Activated naive CD4-positive, alpha-beta T cell treated with anti-CD3 and anti-CD28 coated beads, Interleukin-2, amount 50 U/mL, for 24 hours (primary cell): Measurements from ENCODE around the gene CRAT.
A peak's percentile ranks its signal among the peaks of the same experiment; 100 is the strongest.

Experiments used
- H3K27ac Mint-ChIP-seq: one replicate; pipeline ENCODE4 v1.8.0; 2021; ENCODE audit warnings: mild to moderate bottlenecking, mixed read lengths
- H3K27me3 Mint-ChIP-seq: one replicate; pipeline ENCODE4 v1.8.0; 2021; ENCODE audit warnings: mixed read lengths
- H3K36me3 Mint-ChIP-seq: one replicate; pipeline ENCODE4 v1.8.0; 2021; ENCODE audit warnings: mixed read lengths
- H3K4me1 Mint-ChIP-seq: one replicate; pipeline ENCODE4 v1.8.0; 2021; ENCODE audit warnings: mixed read lengths
- H3K4me3 Mint-ChIP-seq: one replicate; pipeline ENCODE4 v1.8.0; 2021; ENCODE audit warnings: mild to moderate bottlenecking, mixed read lengths
- H3K9me3 Mint-ChIP-seq: one replicate; pipeline ENCODE4 v1.8.0; 2021; ENCODE audit warnings: mixed read lengths

The CRAT gene

GRCh38 chr9:129070696-129071525, 39.7 kb downstream of the CRAT start:
- peaks cover 26% of the 10 kb centered on the region for H3K4me1 Mint-ChIP-seq
- H3K36me3 Mint-ChIP-seq, result no peaks in the 10 kb centered on the region
- no peaks in the 10 kb centered on the region for H3K27me3 Mint-ChIP-seq
- no peaks in the 10 kb centered on the region for H3K9me3 Mint-ChIP-seq
- no peak overlapping the region for H3K4me3 Mint-ChIP-seq
- H3K27ac Mint-ChIP-seq, result no peak overlapping the region

- H3K27me3 Mint-ChIP-seq, result no peaks in the 10 kb centered on the region
- no peak overlapping the region for H3K4me3 Mint-ChIP-seq
- H3K4me1 Mint-ChIP-seq, result peaks cover 26% of the 10 kb centered on the region
- peaks cover 3% of the 10 kb centered on the region for H3K36me3 Mint-ChIP-seq
- no peaks in the 10 kb centered on the region for H3K9me3 Mint-ChIP-seq
- H3K27ac Mint-ChIP-seq, result no peak overlapping the region
Measured at GRCh38 chr9:129069862-129070641, 40.5 kb downstream of the CRAT start.

GRCh38 chr9:129068990-129069861, 41.4 kb downstream of the CRAT start:
- H3K36me3 Mint-ChIP-seq, result peaks cover 3% of the 10 kb centered on the region
- H3K4me1 Mint-ChIP-seq, result peaks cover 26% of the 10 kb centered on the region
- no peaks in the 10 kb centered on the region for H3K9me3 Mint-ChIP-seq
- peak overlapping the region; percentile 97 for H3K27ac Mint-ChIP-seq
- peak overlapping the region; percentile 60 for H3K4me3 Mint-ChIP-seq
- no peaks in the 10 kb centered on the region for H3K27me3 Mint-ChIP-seq

GRCh38 chr9:129068110-129068509, 42.5 kb downstream of the CRAT start:
- Mint-ChIP-seq H3K36me3 (peaks cover 3% of the 10 kb centered on the region), H3K27me3 (no peaks in the 10 kb centered on the region), H3K9me3 (no peaks in the 10 kb centered on the region), H3K4me3 (no peak overlapping the region), H3K27ac (peak overlapping the region; percentile 31), H3K4me1 (peaks cover 26% of the 10 kb centered on the region)

GRCh38 chr9:129064499-129064908, 46.1 kb downstream of the CRAT start:
- H3K27me3 Mint-ChIP-seq, result no peaks in the 10 kb centered on the region
- H3K9me3 Mint-ChIP-seq, result no peaks in the 10 kb centered on the region
- H3K4me1 Mint-ChIP-seq, result peaks cover 14% of the 10 kb centered on the region
- no peak overlapping the region for H3K27ac Mint-ChIP-seq
- H3K36me3 Mint-ChIP-seq, result peaks cover 3% of the 10 kb centered on the region
- no peak overlapping the region for H3K4me3 Mint-ChIP-seq

GRCh38 chr9:129063061-129063460, 47.5 kb downstream of the CRAT start:
- no peaks in the 10 kb centered on the region for H3K9me3 Mint-ChIP-seq

GRCh38 chr9:129060991-129061390, 49.6 kb downstream of the CRAT start:
- H3K4me3 Mint-ChIP-seq, result no peak overlapping the region
- H3K27me3 Mint-ChIP-seq, result no peaks in the 10 kb centered on the region
- no peaks in the 10 kb centered on the region for H3K4me1 Mint-ChIP-seq
- H3K27ac Mint-ChIP-seq, result no peak overlapping the region
- no peaks in the 10 kb centered on the region for H3K9me3 Mint-ChIP-seq
- H3K36me3 Mint-ChIP-seq, result peaks cover 3% of the 10 kb centered on the region

More at GRCh38 chr9:129063061-129063460, 47.5 kb downstream of the CRAT start:
- H3K27me3 Mint-ChIP-seq, result no peaks in the 10 kb centered on the region
- no peak overlapping the region for H3K4me3 Mint-ChIP-seq
- H3K27ac Mint-ChIP-seq, result no peak overlapping the region
- no peaks in the 10 kb centered on the region for H3K4me1 Mint-ChIP-seq
- H3K36me3 Mint-ChIP-seq, result peaks cover 3% of the 10 kb centered on the region

GRCh38 chr9:129059796-129060785, 50.5 kb downstream of the CRAT start:
- Mint-ChIP-seq H3K36me3 (no peaks in the 10 kb centered on the region), H3K27ac (no peak overlapping the region), H3K27me3 (no peaks in the 10 kb centered on the region), H3K4me3 (no peak overlapping the region), H3K9me3 (no peaks in the 10 kb centered on the region), H3K4me1 (no peaks in the 10 kb centered on the region)

GRCh38 chr9:129058965-129059795, 51.4 kb downstream of the CRAT start:
- Mint-ChIP-seq H3K9me3 (no peaks in the 10 kb centered on the region), H3K4me1 (no peaks in the 10 kb centered on the region), H3K4me3 (no peak overlapping the region), H3K27ac (no peak overlapping the region), H3K27me3 (no peaks in the 10 kb centered on the region), H3K36me3 (peaks cover 2% of the 10 kb centered on the region)

GRCh38 chr9:129054163-129054851, 56.3 kb downstream of the CRAT start:
- Mint-ChIP-seq H3K27me3 (no peaks in the 10 kb centered on the region), H3K4me1 (no peaks in the 10 kb centered on the region), H3K9me3 (no peaks in the 10 kb centered on the region), H3K36me3 (peaks cover 2% of the 10 kb centered on the region), H3K27ac (no peak overlapping the region), H3K4me3 (no peak overlapping the region)

GRCh38 chr9:129053020-129053419, 57.6 kb downstream of the CRAT start:
- Mint-ChIP-seq H3K27ac (no peak overlapping the region), H3K27me3 (no peaks in the 10 kb centered on the region), H3K4me3 (no peak overlapping the region), H3K9me3 (no peaks in the 10 kb centered on the region), H3K4me1 (no peaks in the 10 kb centered on the region), H3K36me3 (peaks cover 2% of the 10 kb centered on the region)

GRCh38 chr9:129052592-129052991, 58.0 kb downstream of the CRAT start:
- no peaks in the 10 kb centered on the region for H3K4me1 Mint-ChIP-seq
- H3K27ac Mint-ChIP-seq, result no peak overlapping the region
- H3K27me3 Mint-ChIP-seq, result no peaks in the 10 kb centered on the region
- H3K36me3 Mint-ChIP-seq, result peaks cover 2% of the 10 kb centered on the region
- no peak overlapping the region for H3K4me3 Mint-ChIP-seq
- no peaks in the 10 kb centered on the region for H3K9me3 Mint-ChIP-seq
